H9 (cell line): ENCODE measurements around the gene MEX3C. TPM values are rescaled to one million over a fixed set of nuclear protein-coding genes. Genes with fewer than 3 reads are reported as not detected.

Experiments
- DNase-seq: peaks from one replicate; pipeline ENCODE4 v3.0.0-alpha.2; 2017
- H2AFZ ChIP-seq: one replicate; pipeline ENCODE4 v1.6.1; 2013; ENCODE audit warnings: mild to moderate bottlenecking, low read length, control low read depth, moderate library complexity
- H2AK5ac ChIP-seq: 2 replicates; pipeline ENCODE4 v1.6.1; 2013; ENCODE audit warnings: low read length, control low read depth, mixed read lengths; ENCODE audit not compliant: insufficient read length
- H2BK120ac ChIP-seq: one replicate; pipeline ENCODE4 v1.6.1; 2013; ENCODE audit warnings: low read depth, mild to moderate bottlenecking, low read length, control low read depth, inconsistent platforms; ENCODE audit not compliant: poor library complexity, severe bottlenecking
- H2BK12ac ChIP-seq: 2 replicates; pipeline ENCODE4 v1.6.1; 2013; ENCODE audit warnings: low read length, control low read depth, mixed read lengths, low read depth; ENCODE audit not compliant: insufficient read length
- H2BK15ac ChIP-seq: 2 replicates; pipeline ENCODE4 v1.6.1; 2013; ENCODE audit warnings: low read depth, low read length, control low read depth
- H2BK20ac ChIP-seq: one replicate; pipeline ENCODE4 v1.6.1; 2013; ENCODE audit warnings: low read depth, mild to moderate bottlenecking, low read length, control low read depth, inconsistent platforms; ENCODE audit not compliant: poor library complexity, severe bottlenecking
- H2BK5ac ChIP-seq: 2 replicates; pipeline ENCODE4 v1.6.1; 2013; ENCODE audit warnings: low read length, control low read depth, mixed read lengths; ENCODE audit not compliant: insufficient read length
- H3K14ac ChIP-seq: 2 replicates; pipeline ENCODE4 v1.6.1; 2013; ENCODE audit warnings: low read length, control low read depth; ENCODE audit not compliant: insufficient read depth
- H3K18ac ChIP-seq: 2 replicates; pipeline ENCODE4 v1.6.1; 2013; ENCODE audit warnings: low read depth, mild to moderate bottlenecking, mixed read lengths, low read length, control low read depth; ENCODE audit not compliant: insufficient read length
- H3K23ac ChIP-seq: 2 replicates; pipeline ENCODE4 v1.6.1; 2013; ENCODE audit warnings: low read length, control low read depth, mixed read lengths, low read depth; ENCODE audit not compliant: insufficient read length
- H3K23me2 ChIP-seq: 2 replicates; pipeline ENCODE4 v1.6.1; 2013; ENCODE audit warnings: low read depth, mild to moderate bottlenecking, mixed read lengths, low read length, control low read depth; ENCODE audit not compliant: insufficient read length, poor library complexity, severe bottlenecking
- H3K27ac ChIP-seq: 2 replicates; pipeline ENCODE4 v1.5.1; 2013; ENCODE audit warnings: low read length, control low read depth, mixed read lengths, low read depth; ENCODE audit not compliant: insufficient read length
- H3K27me3 ChIP-seq: 2 replicates; pipeline ENCODE4 v1.6.1; 2013; ENCODE audit warnings: low read length, control low read depth, inconsistent platforms; ENCODE audit not compliant: insufficient read depth
- H3K4ac ChIP-seq: 2 replicates; pipeline ENCODE4 v1.6.1; 2013; ENCODE audit warnings: low read depth, mild to moderate bottlenecking, control low read depth, inconsistent platforms, low read length, moderate library complexity
- H3K4me1 ChIP-seq: 2 replicates; pipeline ENCODE4 v1.6.1; 2013; ENCODE audit warnings: low read length, control low read depth, inconsistent platforms; ENCODE audit not compliant: insufficient read depth
- H3K4me2 ChIP-seq: 2 replicates; pipeline ENCODE4 v1.6.1; 2013; ENCODE audit warnings: low read length, control low read depth, mixed read lengths; ENCODE audit not compliant: insufficient read length, insufficient read depth
- H3K56ac ChIP-seq: 2 replicates; pipeline ENCODE4 v1.6.1; 2013; ENCODE audit warnings: low read depth, mild to moderate bottlenecking, mixed read lengths, low read length, control low read depth; ENCODE audit not compliant: insufficient read length
- H3K79me1 ChIP-seq: 2 replicates; pipeline ENCODE4 v1.6.1; 2013; ENCODE audit warnings: low read depth, mild to moderate bottlenecking, moderate library complexity, low read length, control low read depth, inconsistent platforms; ENCODE audit not compliant: insufficient read depth, poor library complexity, severe bottlenecking
- H3K79me2 ChIP-seq: 2 replicates; pipeline ENCODE4 v1.6.1; 2013; ENCODE audit warnings: low read length, control low read depth, inconsistent platforms; ENCODE audit not compliant: insufficient read depth
- H3K9ac ChIP-seq: 2 replicates; pipeline ENCODE4 v1.6.1; 2013; ENCODE audit warnings: low read length, control low read depth, mixed read lengths; ENCODE audit not compliant: insufficient read length; ENCODE audit errors: extremely low read depth
- H3K9me3 ChIP-seq: one replicate; pipeline ENCODE4 v1.6.1; 2013; ENCODE audit warnings: low read depth, low read length, inconsistent platforms; ENCODE audit not compliant: control insufficient read depth
- H3T11ph ChIP-seq: one replicate; pipeline ENCODE4 v1.6.1; 2013; ENCODE audit warnings: mild to moderate bottlenecking, low read length, control low read depth, inconsistent platforms
- H4K20me1 ChIP-seq: one replicate; pipeline ENCODE4 v1.6.1; 2013; ENCODE audit not compliant: control insufficient read depth, insufficient read length, insufficient read depth
- H4K5ac ChIP-seq: 2 replicates; pipeline ENCODE4 v1.6.1; 2013; ENCODE audit warnings: low read depth, mild to moderate bottlenecking, mixed read lengths, low read length, control low read depth; ENCODE audit not compliant: insufficient read length
- H4K8ac ChIP-seq: replicated peaks from 2 replicates; pipeline ENCODE4 v1.6.1; 2013; ENCODE audit warnings: low read length, control low read depth, mixed read lengths, low read depth; ENCODE audit not compliant: insufficient read length
- H4K91ac ChIP-seq: 2 replicates; pipeline ENCODE4 v1.6.1; 2013; ENCODE audit warnings: low read depth, mild to moderate bottlenecking, moderate library complexity, mixed read lengths, low read length, control low read depth; ENCODE audit not compliant: insufficient read length
- H3K27ac Mint-ChIP-seq, 3 experiments: 2 replicates in 2 of 3; 3 replicates in 1 of 3; pipeline ENCODE4 v1.8.0; 2020 to 2021; ENCODE audit warnings: mixed read lengths in 3 of 3, mild to moderate bottlenecking in 1 of 3, moderate library complexity in 1 of 3
- H3K27me3 Mint-ChIP-seq: 2 replicates; pipeline ENCODE4 v1.8.0; 2021; ENCODE audit warnings: low read depth, mild to moderate bottlenecking, moderate library complexity, mixed read lengths
- H3K36me3 Mint-ChIP-seq, 3 experiments: 2 replicates in 2 of 3; 3 replicates in 1 of 3; pipeline ENCODE4 v1.8.0; 2020 to 2021; ENCODE audit warnings: low read depth in 3 of 3, mixed read lengths in 3 of 3; ENCODE audit not compliant: insufficient read depth in 1 of 3
- H3K4me1 Mint-ChIP-seq, 2 experiments: 2 replicates each; pipeline ENCODE4 v1.8.0; 2020; ENCODE audit warnings: mixed read lengths in 2 of 2
- H3K4me3 Mint-ChIP-seq, 2 experiments: 2 replicates in 1 of 2; 3 replicates in 1 of 2; pipeline ENCODE4 v1.8.0; 2020 to 2021; ENCODE audit warnings: mild to moderate bottlenecking in 2 of 2, mixed read lengths in 2 of 2, moderate library complexity in 1 of 2
- H3K9me3 Mint-ChIP-seq, 2 experiments: 2 replicates in 1 of 2; 3 replicates in 1 of 2; pipeline ENCODE4 v1.8.0; 2020; ENCODE audit warnings: mild to moderate bottlenecking in 2 of 2, mixed read lengths in 2 of 2, moderate library complexity in 1 of 2
- WGBS: extraction: QIAGEN DNeasy Blood & Tissue Kit; methylation state at CpG from one replicate; pipeline ENCODE4 v1.1.7; 2013; ENCODE audit warnings: missing lambda C conversion rate, low lambda C conversion rate, mixed read lengths; ENCODE audit not compliant: insufficient read length; ENCODE audit errors: extremely low coverage; 5-methylcytosine and 5-hydroxymethylcytosine counted together
- total RNA-seq: library from RNA; stranded (reverse); gene quantifications from 2 replicates; pipeline ENCODE4 v1.2.1, GENCODE V29; 2021
- TF ChIP-seq, protein P1 (sequence below): fragments of 200-600 bp; sonication (generic); conservative IDR thresholded peaks from 3 replicates; pipeline ENCODE4 v1.8.0; 2021; ENCODE audit warnings: antibody characterized with exemption, mild to moderate bottlenecking

The MEX3C gene
- total RNA-seq, 1 experiment from 2014 or later, result 98.1 TPM

GRCh38 chr18:51188024-51188701, 9.3 kb downstream of the MEX3C start:
- Histone ChIP-seq H4K5ac (no peak overlapping the region), H2BK20ac (no peak overlapping the region), H3K9ac (no peak overlapping the region), H3K23me2 (no peaks in the 10 kb centered on the region), H2BK15ac (no peak overlapping the region), H4K91ac (no peak overlapping the region), H2BK120ac (no peak overlapping the region), H3K79me1 (peaks cover 6% of the 10 kb centered on the region), H3K14ac (no peak overlapping the region), H2AFZ (no peak overlapping the region), H3K27me3 (no peaks in the 10 kb centered on the region), H2BK5ac (no peak overlapping the region), H3K4ac (no peak overlapping the region), H3K23ac (no peak overlapping the region), H4K20me1 (no peaks in the 10 kb centered on the region), H2AK5ac (no peak overlapping the region), H3T11ph (no peak overlapping the region), H3K4me1 (peaks cover 4% of the 10 kb centered on the region; the same call in 1 of the 2 replicates), H3K56ac (no peak overlapping the region), H2BK12ac (no peak overlapping the region), H4K8ac (no peak overlapping the region), H3K18ac (no peak overlapping the region), H3K9me3 (no peaks in the 10 kb centered on the region), H3K27ac (no peak overlapping the region), H3K79me2 (peaks cover 75% of the 10 kb centered on the region), H3K4me2 (no peak overlapping the region)
- Mint-ChIP-seq H3K36me3 (peaks cover 17 to 43% (median 36%) of the 10 kb centered on the region in 3 experiments), H3K9me3 (no peaks in the 10 kb centered on the region), H3K4me1 (peaks cover 58 to 62% of the 10 kb centered on the region in 2 experiments), H3K27ac (peak overlapping the region; percentile 8 to 44 (median 27); a peak in 4 of 7 replicates), H3K27me3 (no peaks in the 10 kb centered on the region), H3K4me3 (peak overlapping the region in 1 of 2 experiments; percentile 42; a peak in 1 of 5 replicates)
- TF ChIP-seq, protein P1, sequence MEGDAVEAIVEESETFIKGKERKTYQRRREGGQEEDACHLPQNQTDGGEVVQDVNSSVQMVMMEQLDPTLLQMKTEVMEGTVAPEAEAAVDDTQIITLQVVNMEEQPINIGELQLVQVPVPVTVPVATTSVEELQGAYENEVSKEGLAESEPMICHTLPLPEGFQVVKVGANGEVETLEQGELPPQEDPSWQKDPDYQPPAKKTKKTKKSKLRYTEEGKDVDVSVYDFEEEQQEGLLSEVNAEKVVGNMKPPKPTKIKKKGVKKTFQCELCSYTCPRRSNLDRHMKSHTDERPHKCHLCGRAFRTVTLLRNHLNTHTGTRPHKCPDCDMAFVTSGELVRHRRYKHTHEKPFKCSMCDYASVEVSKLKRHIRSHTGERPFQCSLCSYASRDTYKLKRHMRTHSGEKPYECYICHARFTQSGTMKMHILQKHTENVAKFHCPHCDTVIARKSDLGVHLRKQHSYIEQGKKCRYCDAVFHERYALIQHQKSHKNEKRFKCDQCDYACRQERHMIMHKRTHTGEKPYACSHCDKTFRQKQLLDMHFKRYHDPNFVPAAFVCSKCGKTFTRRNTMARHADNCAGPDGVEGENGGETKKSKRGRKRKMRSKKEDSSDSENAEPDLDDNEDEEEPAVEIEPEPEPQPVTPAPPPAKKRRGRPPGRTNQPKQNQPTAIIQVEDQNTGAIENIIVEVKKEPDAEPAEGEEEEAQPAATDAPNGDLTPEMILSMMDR, result no peak
- WGBS, result no CpG with 5 or more reads among the region's 6 CpGs
- DNase-seq, result no peak
